GM23338 (cell line): ENCODE results near the gene FPGS. TPM values are rescaled to one million over a fixed set of nuclear protein-coding genes. Genes with fewer than 3 reads are reported as not detected.
"Not testable (repeated sequence)": the region's sequence is repeated elsewhere in the genome, so short reads cannot be mapped to it uniquely, and the experiment has no call there.

Experiments used
- ATAC-seq: fragments of 200-7000 bp; cut with Tn5 transposase; 3 replicates; pipeline ENCODE4 v1.9.1; 2020
- DNase-seq: peaks from one replicate; pipeline ENCODE4 v3.0.0-alpha.2; 2015; ENCODE audit warnings: low spot score
- H2AFZ ChIP-seq: fragments of 200-600 bp; sonication (generic); 2 replicates; pipeline ENCODE4 v1.8.0; 2016; ENCODE audit warnings: antibody characterized with exemption, mild to moderate bottlenecking, moderate library complexity
- H3F3A ChIP-seq: fragments of 200-600 bp; sonication (generic); replicated peaks from 2 replicates; pipeline ENCODE4 v1.8.0; 2017; ENCODE audit warnings: antibody characterized with exemption, mixed run types, low read depth
- H3K27ac ChIP-seq: fragments of 200-600 bp; sonication (generic); 2 replicates; pipeline ENCODE4 v1.6.1; 2016; ENCODE audit warnings: low read depth
- H3K27me3 ChIP-seq: fragments of 200-600 bp; sonication (generic); 2 replicates; pipeline ENCODE4 v1.8.0; 2016; ENCODE audit warnings: mild to moderate bottlenecking, mixed run types, moderate library complexity; ENCODE audit not compliant: insufficient read depth
- H3K36me3 ChIP-seq: fragments of 200-600 bp; sonication (generic); 2 replicates; pipeline ENCODE4 v1.8.0; 2016; ENCODE audit warnings: mild to moderate bottlenecking; ENCODE audit not compliant: insufficient read depth
- H3K4me1 ChIP-seq: fragments of 200-600 bp; sonication (generic); 2 replicates; pipeline ENCODE4 v1.8.0; 2016; ENCODE audit warnings: mild to moderate bottlenecking, moderate library complexity; ENCODE audit not compliant: insufficient read depth
- H3K4me2 ChIP-seq: fragments of 200-600 bp; sonication (generic); 2 replicates; pipeline ENCODE4 v1.7.1; 2017; ENCODE audit warnings: mixed run types
- H3K4me3 ChIP-seq: fragments of 200-600 bp; sonication (generic); 2 replicates; pipeline ENCODE4 v1.6.1; 2016; ENCODE audit warnings: mixed run types
- H3K79me2 ChIP-seq: fragments of 200-600 bp; sonication (generic); replicated peaks from 2 replicates; pipeline ENCODE4 v1.8.0; 2017; ENCODE audit warnings: mild to moderate bottlenecking; ENCODE audit not compliant: insufficient read depth
- H3K9me2 ChIP-seq: fragments of 200-600 bp; sonication (generic); 2 replicates; pipeline ENCODE4 v1.8.0; 2017; ENCODE audit not compliant: insufficient read depth
- H4K20me1 ChIP-seq: fragments of 200-600 bp; sonication (generic); replicated peaks from 2 replicates; pipeline ENCODE4 v1.8.0; 2017; ENCODE audit warnings: mild to moderate bottlenecking; ENCODE audit not compliant: insufficient read depth
- H3K27ac Mint-ChIP-seq: 2 replicates; pipeline ENCODE4 v1.8.0; 2020; ENCODE audit warnings: inconsistent platforms, mild to moderate bottlenecking, moderate library complexity, mixed read lengths
- H3K27me3 Mint-ChIP-seq: 3 replicates; pipeline ENCODE4 v1.8.0; 2022; ENCODE audit warnings: low read depth, mild to moderate bottlenecking, moderate library complexity, mixed read lengths, inconsistent platforms; ENCODE audit not compliant: insufficient read depth, poor library complexity
- H3K36me3 Mint-ChIP-seq: 3 replicates; pipeline ENCODE4 v1.8.0; 2021; ENCODE audit warnings: low read depth, mild to moderate bottlenecking, inconsistent platforms, moderate library complexity, mixed read lengths
- H3K4me1 Mint-ChIP-seq: 3 replicates; pipeline ENCODE4 v1.8.0; 2020; ENCODE audit warnings: mild to moderate bottlenecking, inconsistent platforms, mixed read lengths
- H3K4me3 Mint-ChIP-seq: 3 replicates; pipeline ENCODE4 v1.8.0; 2021; ENCODE audit warnings: moderate library complexity, mild to moderate bottlenecking, inconsistent platforms, mixed read lengths
- H3K9me3 Mint-ChIP-seq: 3 replicates; pipeline ENCODE4 v1.8.0; 2020; ENCODE audit warnings: moderate library complexity, mild to moderate bottlenecking, inconsistent platforms, mixed read lengths
- CREB1 ChIP-seq: fragments of 250-450 bp; sonication (Bioruptor Pico); IDR thresholded peaks from 2 replicates; pipeline ENCODE4 v1.5.0; 2020; ENCODE audit warnings: low read depth, mild to moderate bottlenecking, moderate library complexity
- CTCF ChIP-seq, 2 experiments: fragments of 200-600 bp in 1 of 2; sonication (generic) in 1 of 2; conservative IDR thresholded peaks; 2 replicates each; pipeline versions ENCODE4 v1.5.1 to v1.6.1; 2016 to 2017; ENCODE audit warnings: antibody characterized with exemption in 2 of 2, low read depth in 2 of 2, mild to moderate bottlenecking in 2 of 2, moderate library complexity in 1 of 2
- ETS1 ChIP-seq: IDR thresholded peaks from 2 replicates; pipeline ENCODE4 v1.6.1; 2016; ENCODE audit warnings: antibody characterized with exemption
- EZH2phosphoT487 ChIP-seq: fragments of 200-600 bp; sonication (generic); IDR thresholded peaks from one replicate; pipeline ENCODE4 v1.8.1; 2018; ENCODE audit warnings: antibody characterized with exemption; ENCODE audit not compliant: unreplicated experiment
- NANOG ChIP-seq: IDR thresholded peaks from 2 replicates; pipeline ENCODE4 v1.6.1; 2016; ENCODE audit warnings: antibody characterized with exemption, borderline replicate concordance
- REST ChIP-seq: IDR thresholded peaks from one replicate; pipeline ENCODE4 v1.6.1; 2018; ENCODE audit warnings: antibody characterized with exemption; ENCODE audit not compliant: unreplicated experiment
- STAT1 ChIP-seq: IDR thresholded peaks from one replicate; pipeline ENCODE4 v1.6.1; 2016; ENCODE audit warnings: antibody characterized with exemption; ENCODE audit not compliant: unreplicated experiment
- ZNF114 ChIP-seq: fragments of 250-450 bp; sonication (Bioruptor Pico); IDR thresholded peaks from 2 replicates; pipeline ENCODE4 v1.5.0; 2020; ENCODE audit warnings: mild to moderate bottlenecking, moderate library complexity
- ZNF331 ChIP-seq: fragments of 250-450 bp; sonication (Bioruptor Pico); IDR thresholded peaks from 2 replicates; pipeline ENCODE4 v1.5.0; 2020; ENCODE audit warnings: low read depth, mild to moderate bottlenecking, moderate library complexity
- polyA plus RNA-seq: library from polyadenylated mRNA; unstranded; fragments of >200 nt; fragmentation: Nextera tagmentation; extraction: Ambion mirVana; gene quantifications from 2 replicates; pipeline ENCODE4 v1.2.1, GENCODE V29; 2016
- total RNA-seq: library from RNA; depleted of rRNA; stranded (reverse); fragments of >200 nt; shearing (Covaris generic); gene quantifications from 2 replicates; pipeline ENCODE4 v1.2.3, GENCODE V29; 2014

Gene FPGS
- total and polyA plus RNA-seq, 2 experiments from 2014 or later: 40.7 to 87.2 TPM

DNA sequence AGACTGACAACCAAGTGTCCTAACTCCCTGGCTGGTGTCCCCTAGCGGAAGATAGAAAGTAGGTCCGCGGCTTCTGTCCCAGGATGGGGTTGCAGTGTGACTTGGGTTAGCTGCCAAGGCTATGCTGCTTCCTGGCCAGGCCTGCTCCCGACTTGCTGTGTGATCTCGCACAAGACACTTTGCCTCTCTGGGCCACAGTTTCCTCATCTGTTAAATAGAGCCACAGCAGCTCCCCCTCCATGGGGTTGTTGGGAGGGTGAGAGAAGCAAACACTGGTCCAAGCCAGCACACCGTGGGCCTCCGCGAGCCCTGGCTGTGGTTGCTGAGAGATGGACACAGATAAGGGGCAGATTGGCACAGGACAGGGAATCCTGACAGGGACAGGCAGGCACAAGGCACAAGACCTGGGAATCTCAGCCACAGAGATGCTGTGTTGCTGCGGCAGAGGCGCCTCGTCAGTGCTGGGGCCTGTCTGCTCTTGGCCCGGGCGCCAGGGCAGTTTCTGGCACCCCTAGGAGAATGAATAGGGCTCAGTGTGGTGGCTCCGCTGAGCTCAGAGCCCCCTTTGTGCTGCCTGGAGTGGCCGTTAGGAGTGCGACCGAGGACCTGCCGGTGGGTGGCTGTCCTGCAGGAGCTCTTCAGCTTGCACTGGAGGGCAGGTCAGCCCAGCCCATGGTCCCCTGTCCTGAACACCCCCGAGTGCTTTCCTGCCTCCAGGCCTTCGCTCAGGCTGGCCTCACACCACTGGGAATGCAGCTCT, 22.4 kb upstream of the FPGS start:
- H3K9me3 Mint-ChIP-seq: peaks cover 2% of the 10 kb centered on the region; the same call in 1 of the 3 replicates
- no peak overlapping the region for H3K27ac Mint-ChIP-seq
- no peaks in the 10 kb centered on the region for H3K79me2 ChIP-seq
- no peaks in the 10 kb centered on the region for H3K36me3 ChIP-seq
- no peak overlapping the region for H3K4me3 ChIP-seq
- no peak overlapping the region for H3K27ac ChIP-seq
- H3F3A ChIP-seq: 0 out of 2 replicates have a peak, but pooled peaks cover 16% of the 10 kb centered on the region
- H3K9me2 ChIP-seq: no peaks in the 10 kb centered on the region
- H3K4me3 Mint-ChIP-seq: no peak overlapping the region
- H3K4me1 ChIP-seq: peaks cover 5% of the 10 kb centered on the region; the same call in 1 of the 2 replicates
- TF ChIP-seq CTCF (conservative IDR thresholded peaks at IDR 0.05; ENCODE audit: low read depth in 2 of 2) (peak in 1 of 2 experiments; percentile 12; a peak in 1 of 4 replicates), ZNF114 (CRISPR knock-in tag) (no peak), ZNF331 (CRISPR knock-in tag) (no peak), EZH2phosphoT487 (no peak)
- peaks cover 29% of the 10 kb centered on the region for H3K4me1 Mint-ChIP-seq
- H2AFZ ChIP-seq: 0 out of 2 replicates have a peak overlapping the region, but pooled peaks have one; percentile 56
- DNase-seq (no peak), ATAC-seq (peak; percentile 10)
- peaks cover 12% of the 10 kb centered on the region for H3K27me3 Mint-ChIP-seq
- H3K4me2 ChIP-seq: no peak overlapping the region
- H3K27me3 ChIP-seq: no peaks in the 10 kb centered on the region
- no peaks in the 10 kb centered on the region; the same call in 2 of the 3 replicates for H3K36me3 Mint-ChIP-seq
- H4K20me1 ChIP-seq: no peaks in the 10 kb centered on the region

- not testable (repeated sequence) for H3K27me3 ChIP-seq, H2AFZ ChIP-seq, H3K4me2 ChIP-seq, ATAC-seq, H3K4me3 Mint-ChIP-seq, DNase-seq, H3K79me2 ChIP-seq, H3K36me3 Mint-ChIP-seq, H3K27ac ChIP-seq, H3K9me3 Mint-ChIP-seq, H3K4me1 ChIP-seq, H3K9me2 ChIP-seq, H3K27ac Mint-ChIP-seq, H3K4me3 ChIP-seq, H4K20me1 ChIP-seq, H3K36me3 ChIP-seq
- 0 out of 2 replicates have a peak, but pooled peaks cover 16% of the 10 kb centered on the region for H3F3A ChIP-seq
- H3K27me3 Mint-ChIP-seq: peaks cover 12% of the 10 kb centered on the region
- peaks cover 29% of the 10 kb centered on the region for H3K4me1 Mint-ChIP-seq
Measured at GRCh38 chr9:127780909-127781308, 21.8 kb upstream of the FPGS start.

GRCh38 chr9:127781806-127782205, 20.9 kb upstream of the FPGS start:
- Mint-ChIP-seq H3K9me3 (peaks cover 2% of the 10 kb centered on the region; the same call in 1 of the 3 replicates), H3K36me3 (peaks cover 4% of the 10 kb centered on the region), H3K4me3 (no peak overlapping the region), H3K27ac (no peak overlapping the region), H3K27me3 (peaks cover 16% of the 10 kb centered on the region), H3K4me1 (peaks cover 24% of the 10 kb centered on the region)
- H3K27ac ChIP-seq: no peak overlapping the region
- peaks cover 5% of the 10 kb centered on the region; the same call in 1 of the 2 replicates for H3K4me1 ChIP-seq
- no peaks in the 10 kb centered on the region for H3K36me3 ChIP-seq
- ATAC-seq: no peak
- H2AFZ ChIP-seq: no peak overlapping the region
- H3F3A ChIP-seq: peaks cover 15% of the 10 kb centered on the region; the same call in 1 of the 2 replicates
- no peak for DNase-seq
- H3K79me2 ChIP-seq: peaks cover 6% of the 10 kb centered on the region
- peaks cover under 1% of the 10 kb centered on the region; the same call in 1 of the 2 replicates for H4K20me1 ChIP-seq
- no peak overlapping the region for H3K4me2 ChIP-seq
- no peaks in the 10 kb centered on the region for H3K27me3 ChIP-seq
- no peaks in the 10 kb centered on the region for H3K9me2 ChIP-seq
- no peak overlapping the region for H3K4me3 ChIP-seq
- TF ChIP-seq CTCF (conservative IDR thresholded peaks at IDR 0.05; ENCODE audit: low read depth in 2 of 2): no peak
- TF ChIP-seq ETS1: no peak
- no peak for TF ChIP-seq NANOG
- TF ChIP-seq ZNF114 (CRISPR knock-in tag): no peak
- no peak for TF ChIP-seq STAT1
- no peak for TF ChIP-seq REST
- TF ChIP-seq CREB1 (CRISPR knock-in tag): no peak
